ENCODE data around the gene FAM174B.

GRCh38 chr15:92672102-92672501, 16.5 kb upstream of the FAM174B start:
- TF ChIP-seq CTCF (IDR thresholded peaks at IDR 0.05; ENCODE audit: low read depth, low read length): no peak
- TF ChIP-seq POLR2A (IDR thresholded peaks at IDR 0.05; ENCODE audit: extremely low read depth, insufficient read length): no peak

All from NB4 (cell line).